Activated naive CD4-positive, alpha-beta T cell treated with anti-CD3 and anti-CD28 coated beads, Interleukin-2, amount 50 U/mL, for 16 hours (primary cell): ENCODE data around the gene MAP3K15.

ENCODE experiments used
- DNase-seq: peaks from one replicate; pipeline ENCODE4 v3.0.0-alpha.2; 2020

MAP3K15 gene, protein sequence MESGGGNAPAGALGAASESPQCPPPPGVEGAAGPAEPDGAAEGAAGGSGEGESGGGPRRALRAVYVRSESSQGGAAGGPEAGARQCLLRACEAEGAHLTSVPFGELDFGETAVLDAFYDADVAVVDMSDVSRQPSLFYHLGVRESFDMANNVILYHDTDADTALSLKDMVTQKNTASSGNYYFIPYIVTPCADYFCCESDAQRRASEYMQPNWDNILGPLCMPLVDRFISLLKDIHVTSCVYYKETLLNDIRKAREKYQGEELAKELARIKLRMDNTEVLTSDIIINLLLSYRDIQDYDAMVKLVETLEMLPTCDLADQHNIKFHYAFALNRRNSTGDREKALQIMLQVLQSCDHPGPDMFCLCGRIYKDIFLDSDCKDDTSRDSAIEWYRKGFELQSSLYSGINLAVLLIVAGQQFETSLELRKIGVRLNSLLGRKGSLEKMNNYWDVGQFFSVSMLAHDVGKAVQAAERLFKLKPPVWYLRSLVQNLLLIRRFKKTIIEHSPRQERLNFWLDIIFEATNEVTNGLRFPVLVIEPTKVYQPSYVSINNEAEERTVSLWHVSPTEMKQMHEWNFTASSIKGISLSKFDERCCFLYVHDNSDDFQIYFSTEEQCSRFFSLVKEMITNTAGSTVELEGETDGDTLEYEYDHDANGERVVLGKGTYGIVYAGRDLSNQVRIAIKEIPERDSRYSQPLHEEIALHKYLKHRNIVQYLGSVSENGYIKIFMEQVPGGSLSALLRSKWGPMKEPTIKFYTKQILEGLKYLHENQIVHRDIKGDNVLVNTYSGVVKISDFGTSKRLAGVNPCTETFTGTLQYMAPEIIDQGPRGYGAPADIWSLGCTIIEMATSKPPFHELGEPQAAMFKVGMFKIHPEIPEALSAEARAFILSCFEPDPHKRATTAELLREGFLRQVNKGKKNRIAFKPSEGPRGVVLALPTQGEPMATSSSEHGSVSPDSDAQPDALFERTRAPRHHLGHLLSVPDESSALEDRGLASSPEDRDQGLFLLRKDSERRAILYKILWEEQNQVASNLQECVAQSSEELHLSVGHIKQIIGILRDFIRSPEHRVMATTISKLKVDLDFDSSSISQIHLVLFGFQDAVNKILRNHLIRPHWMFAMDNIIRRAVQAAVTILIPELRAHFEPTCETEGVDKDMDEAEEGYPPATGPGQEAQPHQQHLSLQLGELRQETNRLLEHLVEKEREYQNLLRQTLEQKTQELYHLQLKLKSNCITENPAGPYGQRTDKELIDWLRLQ (N-terminal part only)

DNA sequence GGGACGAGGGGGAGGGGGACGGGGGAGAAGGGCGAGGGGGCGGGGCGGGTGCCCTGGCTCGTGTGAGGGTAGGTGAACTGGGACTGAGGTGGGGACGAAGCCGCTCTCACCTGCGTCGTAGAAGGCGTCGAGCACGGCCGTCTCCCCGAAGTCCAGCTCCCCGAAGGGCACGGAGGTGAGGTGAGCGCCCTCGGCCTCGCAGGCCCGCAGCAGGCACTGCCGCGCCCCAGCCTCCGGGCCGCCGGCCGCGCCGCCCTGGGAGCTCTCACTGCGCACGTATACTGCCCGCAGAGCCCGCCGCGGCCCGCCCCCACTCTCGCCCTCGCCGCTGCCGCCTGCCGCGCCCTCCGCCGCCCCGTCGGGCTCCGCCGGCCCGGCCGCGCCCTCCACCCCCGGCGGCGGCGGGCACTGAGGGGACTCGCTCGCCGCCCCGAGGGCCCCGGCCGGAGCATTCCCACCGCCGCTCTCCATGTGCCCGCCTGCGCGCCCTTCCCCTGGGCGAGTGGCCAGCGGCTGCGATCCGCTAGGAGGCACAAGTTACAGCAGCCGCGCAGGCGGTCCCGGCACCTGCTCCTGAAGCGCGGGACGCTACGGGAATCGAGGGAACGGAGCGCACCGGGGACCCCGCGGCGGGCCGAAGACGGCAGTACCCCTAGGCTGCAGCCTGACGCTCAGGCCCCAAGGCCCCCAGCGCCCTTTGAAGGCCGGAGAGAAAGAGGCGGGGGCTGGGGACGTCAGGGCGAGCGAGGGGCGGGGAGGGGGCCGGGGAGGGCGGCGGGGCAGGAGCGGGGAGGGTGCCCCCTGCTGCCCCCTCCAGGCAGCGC lies at the start of gene MAP3K15:
Gene MAP3K15, minus strand, starts transcription at position 718 of the 824 bp plus-strand sequence. Its CDS starts 247 bp downstream, at position 471.
- peak; percentile 15 for DNase-seq

DNA sequence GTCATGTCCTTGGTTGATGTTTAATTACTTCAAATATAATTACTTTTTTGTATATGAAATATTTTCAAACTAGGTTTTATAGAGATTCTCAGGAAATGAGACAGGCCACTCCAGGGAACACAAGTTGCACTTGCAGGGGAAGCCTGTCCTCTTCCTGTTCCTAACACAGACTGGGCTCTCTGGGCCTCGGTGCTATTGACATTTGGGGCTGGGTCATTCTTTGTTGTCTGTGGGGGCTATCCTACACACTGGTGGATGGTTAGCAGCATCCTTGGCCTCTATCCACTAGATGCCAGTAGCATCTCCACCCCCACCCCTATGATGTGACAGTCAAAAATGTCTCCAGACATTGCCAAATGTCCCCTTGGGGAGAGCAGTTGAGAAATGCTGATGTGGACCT lies 49.3 kb upstream of the MAP3K15 start:
- DNase-seq = no peak

DNA sequence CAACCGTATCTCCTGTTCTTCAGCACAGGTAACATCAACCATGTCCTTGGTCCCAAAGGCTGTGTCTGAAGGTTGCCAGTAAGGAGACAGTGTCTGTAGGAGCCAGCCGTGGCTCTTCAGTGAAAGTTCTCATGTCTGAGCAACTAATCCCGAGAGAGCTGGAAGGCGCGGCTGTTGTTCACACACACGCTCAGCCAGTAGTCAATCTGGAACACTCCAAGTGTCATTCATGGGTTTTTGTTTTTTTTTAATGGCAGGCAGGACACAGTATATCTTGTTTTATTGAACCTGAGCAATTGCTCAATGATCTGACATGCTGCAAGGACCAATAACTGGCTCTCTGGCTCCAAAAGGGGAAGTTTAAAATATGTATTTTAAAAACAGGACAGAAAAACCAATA lies 48.4 kb upstream of the MAP3K15 start:
- no peak for DNase-seq

DNA sequence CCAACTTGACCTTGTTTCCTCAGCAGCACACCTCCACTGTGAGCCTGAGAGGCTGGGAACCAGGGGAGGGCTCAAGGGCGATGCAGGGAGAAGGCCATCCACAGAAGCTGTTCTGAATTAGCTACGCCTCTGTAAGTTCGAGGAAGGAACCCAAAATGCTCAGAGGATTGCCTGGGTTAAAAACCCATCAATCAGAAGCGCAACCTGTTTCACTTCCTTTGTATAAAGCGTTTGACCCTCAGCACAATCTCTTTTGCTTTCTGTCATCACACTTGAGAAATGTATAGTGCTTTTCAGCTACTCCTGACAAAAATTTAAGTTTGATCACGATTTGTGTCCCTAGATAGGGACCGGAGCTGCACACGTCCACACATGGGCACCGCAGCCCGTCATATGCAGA lies 48.0 kb upstream of the MAP3K15 start:
- no peak for DNase-seq

DNA sequence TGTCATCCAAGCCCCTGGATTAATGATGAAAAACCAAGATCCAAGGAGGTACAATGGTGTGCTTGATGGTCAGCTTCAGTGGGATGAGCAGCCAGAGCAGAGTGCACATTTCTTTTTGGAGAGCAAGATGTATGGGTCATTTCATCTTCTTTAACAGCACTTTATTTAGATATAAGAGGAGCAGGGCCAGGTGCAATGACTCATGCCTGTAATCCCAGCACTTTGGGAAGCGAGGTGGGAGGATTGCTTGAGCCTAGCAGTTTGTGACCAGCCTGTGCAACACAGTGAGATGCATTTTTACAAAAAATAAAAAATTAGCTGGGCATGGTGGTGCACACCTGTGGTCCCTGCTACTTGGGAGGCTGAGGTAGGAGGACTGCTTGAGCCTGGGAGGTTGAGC lies 45.3 kb upstream of the MAP3K15 start:
- no peak for DNase-seq

DNA sequence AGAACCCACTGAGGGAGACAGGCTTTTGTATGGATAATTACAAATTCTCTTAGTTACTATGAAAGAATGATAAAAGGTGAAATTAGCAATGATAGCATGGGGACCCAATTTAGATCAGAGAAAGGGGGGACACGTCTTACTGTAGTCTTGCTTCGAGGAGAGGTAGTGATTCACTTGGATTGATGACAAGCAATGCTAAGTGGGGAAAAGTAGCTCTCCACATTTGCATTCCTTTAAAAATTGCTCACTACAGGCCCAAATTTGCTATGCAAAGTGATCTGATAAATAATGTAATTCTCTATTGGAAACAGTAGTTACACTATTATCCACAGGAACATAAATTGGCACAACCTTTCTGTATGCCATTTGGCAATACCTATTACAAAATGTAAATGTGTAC lies 42.5 kb upstream of the MAP3K15 start:
- DNase-seq = no peak

DNA sequence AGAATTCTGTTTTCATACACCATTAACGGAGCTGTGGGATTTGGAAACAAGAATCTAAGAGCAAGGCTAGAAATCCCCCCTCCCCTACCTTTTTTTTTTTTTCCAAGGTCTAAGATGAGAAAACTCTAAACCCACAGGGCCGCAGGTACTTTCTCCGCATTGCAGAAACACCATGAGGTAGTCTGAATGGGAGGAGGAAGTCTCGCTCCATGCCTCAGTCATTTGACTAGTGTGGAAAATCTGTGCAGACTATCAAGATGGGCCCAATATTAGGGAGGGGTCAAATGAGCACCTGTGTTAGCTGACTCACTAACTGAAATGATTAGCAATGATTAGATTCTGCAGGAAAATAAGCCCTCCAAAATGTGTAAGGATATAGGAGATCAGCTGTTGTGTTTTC lies 40.9 kb upstream of the MAP3K15 start:
- DNase-seq = no peak

DNA sequence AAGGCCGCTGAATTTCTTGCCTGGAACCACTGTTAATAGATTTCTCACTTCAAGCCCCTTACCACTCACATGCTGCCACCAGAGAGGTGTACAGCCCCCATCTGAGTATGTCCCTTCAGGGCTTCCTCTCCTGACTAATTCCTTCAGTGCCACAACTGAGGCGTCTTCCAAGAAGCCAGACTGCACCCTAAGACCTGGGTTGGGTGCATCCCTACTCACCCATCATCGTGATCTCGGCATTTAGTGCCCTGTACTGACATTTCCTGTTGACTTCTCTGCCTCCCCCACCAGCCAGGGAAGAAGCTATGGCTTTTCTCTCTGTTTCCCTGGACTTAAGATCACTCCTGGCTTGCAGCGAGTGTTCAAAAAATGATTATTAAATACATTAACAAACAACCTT lies 40.4 kb upstream of the MAP3K15 start:
- DNase-seq = no peak

DNA sequence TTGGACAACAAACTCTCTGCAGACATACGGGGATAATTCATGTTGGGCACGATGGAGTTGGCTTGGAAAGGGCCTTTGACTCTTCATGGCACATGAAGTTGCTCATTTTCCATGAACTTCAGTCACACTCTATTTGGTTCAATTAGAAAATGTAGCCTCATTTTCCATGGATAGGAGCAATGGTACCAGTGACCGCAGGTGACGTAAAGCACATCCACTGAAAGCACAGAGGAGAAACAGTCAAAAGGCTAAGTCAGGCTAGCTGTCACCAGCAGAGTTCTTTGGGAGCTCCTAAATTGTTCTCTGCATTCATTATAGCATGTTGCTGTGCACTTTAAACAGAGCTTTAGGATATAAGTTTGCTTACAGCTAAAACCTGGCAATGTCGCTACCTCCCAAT lies 39.9 kb upstream of the MAP3K15 start:
- DNase-seq = no peak

DNA sequence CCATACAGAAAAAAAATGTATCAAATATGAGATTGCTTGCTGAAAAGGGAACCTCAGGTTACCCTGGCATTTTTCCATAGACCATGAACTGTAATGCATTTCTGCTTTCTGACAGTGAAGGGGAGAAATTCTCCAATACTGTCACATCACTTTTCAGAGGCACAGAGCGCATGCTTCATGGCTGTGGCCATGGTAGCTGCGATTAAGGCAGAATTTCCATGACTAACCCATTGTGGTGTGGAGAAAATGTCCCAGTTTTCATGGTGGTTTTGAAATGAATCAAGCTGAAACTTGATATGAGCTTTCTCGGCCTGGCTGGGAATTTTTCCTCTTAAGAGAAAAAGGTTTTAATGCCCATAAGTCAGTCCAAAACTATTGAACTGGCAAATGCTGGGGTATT lies 39.5 kb upstream of the MAP3K15 start:
- peak; percentile 12 for DNase-seq

DNA sequence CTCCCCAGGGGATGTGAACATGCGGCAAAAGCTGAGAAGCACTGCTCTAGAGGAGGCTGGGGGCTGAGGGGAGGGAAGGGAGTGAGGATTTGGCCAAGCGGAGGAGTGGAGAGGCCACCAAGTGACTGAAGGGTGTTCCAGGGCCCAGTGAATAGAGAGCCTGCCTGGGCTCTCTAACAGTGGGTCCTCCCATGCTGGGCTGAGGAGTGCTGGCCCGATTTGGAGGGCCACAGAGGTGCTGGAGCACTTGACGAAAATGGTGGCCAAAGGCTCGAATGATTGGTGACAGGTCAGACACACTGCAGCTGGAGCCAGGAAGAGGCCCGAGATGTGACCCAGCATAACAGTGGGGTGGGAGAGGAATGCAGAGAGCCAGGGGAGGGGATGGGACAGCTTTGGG lies 37.5 kb upstream of the MAP3K15 start:
- no peak for DNase-seq

DNA sequence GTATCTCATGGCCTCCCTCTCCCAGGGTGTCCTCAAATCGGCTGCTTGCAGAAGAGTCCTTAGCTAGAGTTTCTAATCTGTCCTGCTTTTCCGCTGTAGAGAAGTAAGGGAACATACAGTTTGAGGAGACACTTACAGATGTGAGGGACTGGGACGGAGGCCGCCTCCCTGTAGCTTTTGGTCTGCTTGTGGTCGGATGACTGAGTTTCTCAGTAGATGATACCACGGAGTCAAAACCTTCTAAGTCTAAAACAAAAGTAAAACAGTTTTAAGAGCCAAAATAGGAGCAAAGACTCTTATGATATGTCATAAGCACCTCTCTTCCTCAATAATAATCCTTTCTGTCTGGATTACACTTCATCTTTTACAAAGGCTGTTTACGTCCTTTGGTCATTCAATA lies 34.5 kb upstream of the MAP3K15 start:
- no peak for DNase-seq

DNA sequence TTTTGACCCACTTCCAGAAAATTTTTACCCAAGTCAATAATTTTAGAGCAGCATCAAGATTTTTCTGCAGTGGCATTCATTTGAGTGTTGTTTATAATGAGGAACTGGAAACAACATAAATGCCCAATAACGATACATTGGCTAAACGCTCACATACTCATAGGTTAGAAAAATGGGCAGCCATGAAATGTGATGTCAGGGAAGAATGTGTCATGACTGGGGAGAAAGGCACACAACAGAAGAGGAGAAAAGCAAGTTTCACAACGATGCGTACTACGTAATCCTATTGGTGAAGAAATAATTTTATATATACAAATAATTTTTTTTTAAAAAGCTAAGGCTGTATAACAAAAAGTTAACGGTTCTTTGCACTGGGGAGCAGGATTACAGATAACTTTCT lies 33.6 kb upstream of the MAP3K15 start:
- DNase-seq = no peak

DNA sequence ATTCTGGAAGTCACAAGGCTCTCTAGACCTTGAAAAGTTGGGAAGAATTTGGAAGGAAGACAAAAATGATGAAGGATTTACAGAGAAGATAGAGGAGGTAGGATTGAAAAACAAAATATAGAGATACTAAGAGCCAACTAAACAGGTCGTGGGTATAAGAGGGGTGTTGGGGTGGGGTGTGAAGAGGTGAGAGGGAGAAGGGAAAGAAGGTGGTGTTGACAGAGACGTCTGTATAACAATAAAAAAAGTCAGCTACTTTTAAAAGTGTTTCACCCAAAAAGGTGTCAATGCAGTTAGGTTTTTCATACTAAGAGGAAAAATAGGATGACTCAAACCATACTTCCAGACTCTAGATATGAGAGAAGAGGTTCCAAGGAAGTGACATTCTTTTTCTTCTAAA lies 33.0 kb upstream of the MAP3K15 start:
- no peak for DNase-seq

DNA sequence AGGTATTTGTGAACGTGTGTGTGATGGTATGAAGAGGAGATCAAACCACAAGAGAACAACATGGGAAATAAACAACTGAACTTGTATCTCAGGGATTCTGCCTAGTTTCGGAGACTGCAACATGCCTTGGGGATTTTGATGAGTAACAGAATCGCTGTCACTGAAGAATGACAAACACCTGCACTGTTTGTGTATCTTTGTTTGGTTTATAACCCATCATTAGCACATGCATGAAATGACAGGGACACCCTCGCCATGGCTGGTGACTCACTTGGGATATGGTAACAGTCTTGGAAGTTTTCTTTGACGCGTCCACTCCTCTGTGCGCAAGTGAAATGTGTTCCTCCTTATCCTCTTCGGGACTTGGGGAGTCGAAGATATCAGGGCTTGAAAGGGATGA lies 30.3 kb upstream of the MAP3K15 start:
- DNase-seq = no peak

DNA sequence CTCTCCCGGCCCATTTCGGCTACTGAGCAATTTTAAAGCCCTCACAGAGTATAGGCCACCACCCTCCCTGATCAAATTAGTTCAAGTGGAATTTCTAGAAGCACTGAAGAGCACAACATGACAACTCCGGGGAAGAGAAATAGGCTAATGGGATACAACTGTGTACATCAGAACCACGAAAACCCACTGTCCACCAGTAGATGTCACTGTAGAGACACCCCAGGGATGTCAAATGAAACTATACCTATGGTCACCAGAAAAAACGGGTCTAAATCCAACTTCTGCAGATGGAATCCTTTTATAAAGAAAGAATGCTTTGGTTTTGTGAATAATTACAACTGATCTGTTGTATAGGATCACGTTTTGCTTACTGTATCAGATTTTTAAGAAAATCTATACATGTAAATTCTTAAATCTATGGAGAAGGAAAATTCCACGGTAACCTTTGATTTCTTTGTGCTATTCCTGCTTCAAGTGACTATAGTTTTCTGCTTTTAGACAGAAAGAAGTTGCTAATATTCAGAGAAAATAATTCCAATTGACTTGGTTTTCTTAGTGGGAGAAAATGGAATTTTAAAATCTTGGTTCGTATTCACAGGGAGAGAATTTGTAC lies 29.5 kb upstream of the MAP3K15 start:
- peak; percentile 26 for DNase-seq

DNA sequence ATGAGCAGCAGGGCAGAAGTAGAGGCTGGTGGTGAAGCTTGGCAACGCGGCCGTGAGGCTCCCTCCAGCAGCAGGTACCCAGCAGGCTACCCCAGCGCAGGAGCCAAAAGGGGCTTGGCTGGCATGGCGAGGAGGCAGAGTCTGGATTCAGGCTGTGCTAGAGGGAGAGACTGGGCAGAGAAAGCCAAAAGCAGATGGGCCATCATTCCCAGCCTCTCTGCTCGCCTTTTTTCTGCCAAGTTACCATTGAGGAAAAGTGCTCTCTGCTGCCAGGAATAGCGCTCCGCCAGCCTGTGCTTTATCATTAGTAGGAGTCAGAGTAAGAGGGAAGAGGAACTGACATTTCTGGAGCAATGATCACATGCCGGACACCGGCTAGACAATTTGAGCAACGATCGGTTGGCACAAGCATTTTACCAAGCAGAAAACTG lies 28.7 kb upstream of the MAP3K15 start:
- no peak for DNase-seq

DNA sequence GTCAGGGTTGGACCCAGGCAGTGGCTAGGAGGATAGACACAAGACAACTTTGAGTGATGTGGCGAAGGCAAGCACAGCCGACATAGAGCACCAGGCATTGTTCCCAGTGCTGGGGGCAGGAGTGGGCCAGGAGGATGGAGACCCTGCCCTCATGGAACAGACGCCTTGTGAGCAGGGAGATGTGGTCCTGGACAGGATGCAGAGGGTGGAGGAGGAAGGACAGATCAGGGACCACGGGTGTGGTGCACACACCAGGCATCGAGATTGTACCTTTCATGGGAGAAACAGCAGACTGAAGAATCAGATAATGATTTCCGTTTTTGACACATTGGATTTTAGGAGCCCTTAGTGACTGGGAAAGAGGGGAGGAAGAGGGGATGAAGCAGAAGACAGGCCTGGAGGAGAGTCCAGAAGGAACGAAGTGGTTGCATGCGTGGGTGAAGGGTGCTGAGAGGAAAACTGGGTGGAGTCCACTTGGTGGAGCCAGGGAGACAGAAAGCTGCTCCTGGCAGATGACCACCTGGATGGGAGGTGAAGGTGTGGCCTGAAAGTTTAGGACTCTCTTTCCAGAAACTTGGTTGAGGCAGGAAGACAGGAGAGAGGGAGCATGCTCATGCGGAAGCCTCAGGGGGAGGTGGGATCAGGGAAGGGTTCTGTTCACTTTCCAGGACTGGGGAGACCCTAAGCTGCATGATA lies 27.9 kb upstream of the MAP3K15 start:
- DNase-seq = no peak

DNA sequence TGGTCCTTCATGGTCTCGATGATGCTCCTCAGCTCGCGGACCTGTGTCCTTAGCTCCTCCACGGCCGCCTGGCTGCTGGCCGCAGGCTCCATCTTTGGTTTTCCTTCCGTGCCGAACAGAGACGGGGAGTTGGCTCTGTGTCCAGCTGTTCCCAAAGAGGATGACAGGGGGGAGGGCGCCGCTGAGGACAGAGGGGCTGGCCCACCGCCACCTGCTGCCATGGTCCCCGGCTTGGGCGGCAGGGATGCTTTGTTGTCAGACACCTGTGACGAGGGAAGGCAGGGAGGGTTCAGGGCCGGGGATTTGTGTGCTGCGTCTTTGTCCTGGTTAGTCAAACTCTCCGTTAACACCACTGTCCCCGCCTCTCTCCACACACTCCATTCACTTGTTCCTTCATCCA lies 26.6 kb upstream of the MAP3K15 start:
- DNase-seq = no peak

DNA sequence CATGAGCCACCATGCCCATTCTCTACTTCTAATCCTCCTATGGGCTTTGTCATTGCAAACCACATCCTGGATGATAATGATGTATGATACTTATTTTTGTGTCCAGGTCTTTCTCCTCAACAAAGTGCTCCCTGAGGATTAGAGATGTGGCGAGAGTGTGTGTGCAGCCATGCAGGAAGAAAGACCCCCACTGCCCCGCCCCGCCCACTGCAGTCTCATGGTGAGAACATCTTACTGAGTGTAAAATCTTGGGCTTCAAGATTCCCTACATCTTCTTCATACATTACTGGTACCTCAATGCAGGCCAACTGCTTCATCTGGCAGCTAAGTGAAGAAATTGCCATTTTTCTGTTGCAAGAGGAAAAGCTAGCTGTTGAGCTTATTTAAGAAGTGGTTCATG lies 25.9 kb upstream of the MAP3K15 start:
- no peak for DNase-seq

DNA sequence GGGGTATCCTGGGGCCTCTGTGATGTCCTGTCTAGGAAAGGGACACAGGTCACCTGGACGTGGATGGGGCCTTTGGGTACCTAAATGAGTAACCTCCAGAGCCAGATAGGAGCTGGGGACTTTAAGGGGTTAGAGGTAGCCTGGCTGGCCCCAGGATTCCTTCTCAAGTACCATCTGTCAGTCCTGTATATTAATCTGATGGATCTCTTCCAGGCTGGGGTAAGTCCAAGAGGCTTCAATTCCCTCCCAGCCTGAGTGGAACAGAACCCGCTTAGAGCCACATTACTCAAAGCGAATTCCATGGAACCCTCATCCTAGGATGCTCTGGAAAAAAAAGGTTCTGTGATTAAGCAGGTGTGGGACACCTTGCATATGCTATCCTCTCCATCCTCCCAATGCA lies 24.8 kb upstream of the MAP3K15 start:
- DNase-seq = no peak
